A673 (cell line): ENCODE results near the gene BHLHE23.

ENCODE experiments used
- CTCF ChIP-seq: fragments of 300-800, 200-600 bp; sonication (generic); conservative IDR thresholded peaks from 2 replicates; pipeline ENCODE4 v1.5.1; 2017; ENCODE audit warnings: low read depth, mild to moderate bottlenecking, antibody characterized with exemption, low read length, moderate library complexity, mixed read lengths
- EZH2 ChIP-seq: fragments of 200-600 bp; sonication (generic); IDR thresholded peaks from 2 replicates; pipeline ENCODE4 v1.6.1; 2017; ENCODE audit warnings: borderline replicate concordance, low read depth, mild to moderate bottlenecking, mixed read lengths, antibody characterized with exemption, low read length; ENCODE audit not compliant: poor library complexity, severe bottlenecking

DNA sequence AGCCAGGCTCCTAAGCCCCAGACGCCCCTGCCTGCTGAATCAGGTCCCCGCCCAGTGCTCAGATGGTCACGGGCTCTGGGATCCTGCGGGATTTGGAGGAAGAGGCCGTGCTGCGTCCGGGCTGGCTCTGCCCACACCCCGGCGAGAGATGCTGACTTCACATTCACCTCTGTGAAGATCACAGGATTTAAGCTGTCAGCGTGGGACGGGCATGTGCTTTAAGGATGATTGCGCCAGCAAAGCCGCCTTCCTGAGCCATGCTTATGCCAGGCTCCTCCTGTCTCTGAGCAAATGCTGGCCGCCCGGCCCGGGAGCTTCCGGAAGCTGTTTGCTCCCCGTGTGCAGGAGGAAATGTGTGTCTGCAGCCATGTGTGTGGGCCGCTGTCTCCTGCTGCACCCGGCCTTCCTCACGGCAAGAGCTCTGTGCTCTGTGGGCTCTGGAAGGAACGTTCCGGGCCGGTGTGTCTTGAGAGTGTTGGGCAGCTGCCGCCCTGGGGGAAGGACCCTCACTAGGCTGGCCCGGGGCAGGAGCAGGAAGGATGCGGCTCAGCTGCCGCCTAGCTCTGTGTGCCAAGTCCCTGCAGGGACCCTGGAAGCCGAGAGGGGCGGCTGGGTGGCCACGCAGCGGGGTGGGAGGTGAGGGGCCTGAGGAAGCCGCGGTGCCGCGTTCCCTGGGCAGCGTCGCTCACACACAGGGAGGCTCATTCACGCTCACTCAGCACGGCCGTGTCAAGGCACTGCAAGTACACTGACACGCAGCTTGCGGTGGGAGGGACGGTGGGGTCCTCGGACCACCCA, 19.0 kb upstream of the BHLHE23 start:
- TF ChIP-seq CTCF (no peak), EZH2 (no peak)
